Parathyroid adenoma (tissue), 2 donors: ENCODE data around the gene AKAP3.

Source experiments
- H2AFZ ChIP-seq: fragments of 300-600 bp; sonication (generic); one replicate; pipeline ENCODE4 v1.7.0; 2017; ENCODE audit warnings: antibody characterized with exemption, mild to moderate bottlenecking
- H3K27ac ChIP-seq: fragments of 300-600 bp; sonication (generic); one replicate; pipeline ENCODE4 v1.7.0; 2017
- H3K27me3 ChIP-seq: fragments of 300-600 bp; sonication (generic); one replicate; pipeline ENCODE4 v1.7.0; 2017; ENCODE audit warnings: low read length; ENCODE audit not compliant: control insufficient read depth, insufficient read depth
- H3K36me3 ChIP-seq: fragments of 300-600 bp; sonication (generic); one replicate; pipeline ENCODE4 v1.7.0; 2017; ENCODE audit warnings: low read length; ENCODE audit not compliant: control insufficient read depth, insufficient read depth
- H3K4me1 ChIP-seq: fragments of 300-600 bp; sonication (generic); one replicate; pipeline ENCODE4 v1.7.0; 2017; ENCODE audit warnings: control low read depth
- H3K4me2 ChIP-seq: fragments of 300-600 bp; sonication (generic); one replicate; pipeline ENCODE4 v1.7.0; 2017; ENCODE audit warnings: low read length
- H3K4me3 ChIP-seq: fragments of 300-600 bp; sonication (generic); one replicate; pipeline ENCODE4 v1.7.0; 2017; ENCODE audit warnings: low read depth, low read length
- H3K79me2 ChIP-seq: fragments of 300-600 bp; sonication (generic); one replicate; pipeline ENCODE4 v1.7.0; 2017; ENCODE audit warnings: control low read depth
- H3K9ac ChIP-seq: fragments of 300-600 bp; sonication (generic); one replicate; pipeline ENCODE4 v1.7.0; 2017; ENCODE audit warnings: mild to moderate bottlenecking
- H3K9me3 ChIP-seq: fragments of 300-600 bp; sonication (generic); one replicate; pipeline ENCODE4 v1.7.0; 2017; ENCODE audit warnings: low read length; ENCODE audit not compliant: control insufficient read depth
- CTCF ChIP-seq: fragments of 300-600 bp; sonication (generic); IDR thresholded peaks from one replicate; pipeline ENCODE4 v1.7.0; 2017; ENCODE audit warnings: antibody characterized with exemption, mild to moderate bottlenecking
- donor health status: primary hyperparathyroidism.

AKAP3 gene

GRCh38 chr12:4579305-4580102 is 69.3 kb downstream of the AKAP3 start:
- TF ChIP-seq CTCF, result no peak
- no peak overlapping the region for H3K4me2 ChIP-seq
- no peaks in the 10 kb centered on the region for H3K36me3 ChIP-seq
- no peak overlapping the region for H3K4me3 ChIP-seq
- no peaks in the 10 kb centered on the region for H3K4me1 ChIP-seq
- no peaks in the 10 kb centered on the region for H3K27me3 ChIP-seq
- H2AFZ ChIP-seq, result no peak overlapping the region
- no peak overlapping the region for H3K9ac ChIP-seq
- H3K9me3 ChIP-seq, result no peaks in the 10 kb centered on the region
- no peak overlapping the region for H3K27ac ChIP-seq
- no peaks in the 10 kb centered on the region for H3K79me2 ChIP-seq

GRCh38 chr12:4572680-4573079 is 76.2 kb downstream of the AKAP3 start:
- no peaks in the 10 kb centered on the region for H3K79me2 ChIP-seq
- no peaks in the 10 kb centered on the region for H3K4me1 ChIP-seq
- no peaks in the 10 kb centered on the region for H3K36me3 ChIP-seq
- no peaks in the 10 kb centered on the region for H3K9me3 ChIP-seq
- no peak overlapping the region for H3K9ac ChIP-seq
- H3K4me2 ChIP-seq, result no peak overlapping the region
- H3K4me3 ChIP-seq, result no peak overlapping the region
- TF ChIP-seq CTCF, result no peak
- H3K27ac ChIP-seq, result no peak overlapping the region
- no peaks in the 10 kb centered on the region for H3K27me3 ChIP-seq
- H2AFZ ChIP-seq, result no peak overlapping the region

GRCh38 chr12:4569261-4569660 is 79.6 kb downstream of the AKAP3 start:
- H3K27me3 ChIP-seq, result no peaks in the 10 kb centered on the region

GRCh38 chr12:4567073-4567881 is 81.6 kb downstream of the AKAP3 start:
- no peak overlapping the region for H2AFZ ChIP-seq
- no peaks in the 10 kb centered on the region for H3K79me2 ChIP-seq
- TF ChIP-seq CTCF, result no peak
- H3K9ac ChIP-seq, result no peak overlapping the region
- H3K4me3 ChIP-seq, result no peak overlapping the region
- no peaks in the 10 kb centered on the region for H3K4me1 ChIP-seq
- no peak overlapping the region for H3K4me2 ChIP-seq
- no peak overlapping the region for H3K27ac ChIP-seq
- H3K27me3 ChIP-seq, result no peaks in the 10 kb centered on the region
- no peaks in the 10 kb centered on the region for H3K36me3 ChIP-seq
- no peaks in the 10 kb centered on the region for H3K9me3 ChIP-seq

More at GRCh38 chr12:4569261-4569660, 79.6 kb downstream of the AKAP3 start:
- H3K4me1 ChIP-seq, result no peaks in the 10 kb centered on the region
- H3K9me3 ChIP-seq, result no peaks in the 10 kb centered on the region
- H3K36me3 ChIP-seq, result no peaks in the 10 kb centered on the region
- no peak for TF ChIP-seq CTCF
- H3K27ac ChIP-seq, result no peak overlapping the region
- no peaks in the 10 kb centered on the region for H3K79me2 ChIP-seq
- H2AFZ ChIP-seq, result no peak overlapping the region
- no peak overlapping the region for H3K4me2 ChIP-seq
- no peak overlapping the region for H3K9ac ChIP-seq
- no peak overlapping the region for H3K4me3 ChIP-seq
